Lung (tissue), 12 donors: ENCODE results near the gene ZMYM3. TPM values are rescaled to one million over a fixed set of nuclear protein-coding genes. Genes with fewer than 3 reads are reported as not detected.

Experiments
- ATAC-seq: fragments of 200-7000 bp; cut with Tn5 transposase; one replicate; pipeline ENCODE4 v1.9.1; 2020; ENCODE audit warnings: moderate number of reproducible peaks; ENCODE audit not compliant: insufficient read depth, low FRiP score
- DNase-seq, 3 donors: peaks; one replicate each; pipeline ENCODE4 v3.0.0-alpha.2; 2013 to 2017
- H3K27ac ChIP-seq, 2 donors: one replicate each; pipeline ENCODE4 v1.5.1; 2013; ENCODE audit warnings: mild to moderate bottlenecking in 2 of 2, moderate library complexity in 2 of 2, control low read depth in 1 of 2, inconsistent platforms in 1 of 2, low read depth in 1 of 2, low read length in 1 of 2
- H3K27me3 ChIP-seq, 3 donors: one replicate each; pipeline ENCODE4 v1.5.1; 2013; ENCODE audit warnings: low read length in 2 of 3; ENCODE audit not compliant: control insufficient read depth in 3 of 3, insufficient read depth in 3 of 3
- H3K36me3 ChIP-seq, 4 donors: one replicate each; pipeline ENCODE4 v1.5.1; 2013; ENCODE audit warnings: low read length in 4 of 4, mild to moderate bottlenecking in 1 of 4, moderate library complexity in 1 of 4; ENCODE audit not compliant: control insufficient read depth in 4 of 4, insufficient read depth in 4 of 4
- H3K4me1 ChIP-seq, 5 donors: one replicate each; pipeline ENCODE4 v1.5.1; 2013; ENCODE audit warnings: low read length in 5 of 5, mild to moderate bottlenecking in 2 of 5, moderate library complexity in 1 of 5; ENCODE audit not compliant: control insufficient read depth in 5 of 5, insufficient read depth in 5 of 5
- H3K4me3 ChIP-seq: one replicate; pipeline ENCODE4 v1.5.1; 2013; ENCODE audit warnings: mild to moderate bottlenecking, control low read depth, moderate library complexity
- H3K9ac ChIP-seq, 2 donors: one replicate each; pipeline ENCODE4 v1.5.1; 2013; ENCODE audit warnings: low read length in 2 of 2, control low read depth in 1 of 2; ENCODE audit not compliant: insufficient read depth in 1 of 2
- H3K9me3 ChIP-seq, 4 donors: one replicate each; pipeline ENCODE4 v1.5.1; 2013; ENCODE audit warnings: low read length in 3 of 4, mild to moderate bottlenecking in 1 of 4, moderate library complexity in 1 of 4; ENCODE audit not compliant: control insufficient read depth in 4 of 4, insufficient read depth in 3 of 4
- CTCF ChIP-seq: IDR thresholded peaks from 2 replicates; pipeline ENCODE4 v1.5.1; 2012; ENCODE audit warnings: mild to moderate bottlenecking; ENCODE audit errors: control extremely low read depth, extremely low read depth
- WGBS, 2 donors: extraction: QIAGEN DNeasy Blood & Tissue Kit; methylation state at CpG; one replicate each; pipeline ENCODE4 v1.1.7; 2013; 5-methylcytosine and 5-hydroxymethylcytosine counted together
- polyA plus RNA-seq, 2 donors: library from polyadenylated mRNA; stranded (reverse); fragments of 200-250 nt; gene quantifications; one replicate each; pipeline ENCODE4 v1.2.1, GENCODE V29; 2013
- total RNA-seq, 2 donors: library from RNA; depleted of rRNA in 1 of 2; stranded (reverse); fragments of >200 nt in 1 of 2; gene quantifications; one replicate each; pipeline ENCODE4 v1.2.1, GENCODE V29; 2014 to 2021
- donor health status: control.
- donor health status: control.
- donor health status: Bipolar disorder and iron deficiency.
- donor health status: healthy.
- donor health status: DM: yes; HTN: yes; CAD: no.

ZMYM3 gene
- total and polyA plus RNA-seq, 4 donors: 5.8 to 23.4 (median 15.7) TPM

- peaks cover 0 to 7% (median 0%) of the 10 kb centered on the region in 4 donors for H3K9me3 ChIP-seq
- H3K4me3 ChIP-seq: no peak overlapping the region
- ATAC-seq (no peak), DNase-seq (no peak)
- H3K27ac ChIP-seq: no peak overlapping the region
- H3K4me1 ChIP-seq: no peaks in the 10 kb centered on the region
- TF ChIP-seq CTCF: no peak
- 90 to 99% methylated on average over 9 of the region's 9 CpGs for WGBS, 2 donors
- peaks cover 14 to 33% (median 26%) of the 10 kb centered on the region in 4 donors for H3K36me3 ChIP-seq
- H3K27me3 ChIP-seq: no peaks in the 10 kb centered on the region
- no peak overlapping the region for H3K9ac ChIP-seq
Observed at GRCh38 chrX:71244359-71245128, 9.4 kb downstream of the ZMYM3 start.

GRCh38 chrX:71241301-71241700 is 12.6 kb downstream of the ZMYM3 start:
- no peak for ATAC-seq
- Histone ChIP-seq H3K27me3 (no peaks in the 10 kb centered on the region), H3K9ac (no peak overlapping the region), H3K9me3 (peaks cover 0 to 7% (median 0%) of the 10 kb centered on the region in 4 donors), H3K4me1 (no peaks in the 10 kb centered on the region), H3K36me3 (peaks cover 9 to 21% (median 16%) of the 10 kb centered on the region in 4 donors), H3K4me3 (no peak overlapping the region), H3K27ac (no peak overlapping the region)
- DNase-seq: no peak
- no peak for TF ChIP-seq CTCF
- 70 to 72% methylated on average over 6 of the region's 6 CpGs for WGBS, 2 donors

GRCh38 chrX:71239781-71240180 is 14.2 kb downstream of the ZMYM3 start:
- H3K4me3 ChIP-seq: no peak overlapping the region
- 78 to 88% methylated on average over 3 of the region's 3 CpGs for WGBS, 2 donors
- H3K27me3 ChIP-seq: no peaks in the 10 kb centered on the region
- ATAC-seq: no peak
- H3K9ac ChIP-seq: no peak overlapping the region
- H3K9me3 ChIP-seq: peaks cover 0 to 7% (median 0%) of the 10 kb centered on the region in 4 donors
- H3K36me3 ChIP-seq: peaks cover 8 to 15% (median 10%) of the 10 kb centered on the region in 4 donors
- TF ChIP-seq CTCF: no peak
- H3K27ac ChIP-seq: no peak overlapping the region
- no peak for DNase-seq
- no peaks in the 10 kb centered on the region for H3K4me1 ChIP-seq
